ENCODE measurements around the gene CEMIP. TPM values are rescaled to one million over a fixed set of nuclear protein-coding genes. Genes with fewer than 3 reads are reported as not detected.
"Not testable (repeated sequence)": the region's sequence is repeated elsewhere in the genome, so short reads cannot be mapped to it uniquely, and the experiment has no call there.

The CEMIP gene
- total RNA-seq, 2 donors from 2014 or later, result 1.6 TPM; not detected in 1

GRCh38 chr15:80958818-80959495 is 179.8 kb downstream of the CEMIP start:
- H3K9me3 ChIP-seq, result no peaks in the 10 kb centered on the region
- H3K4me3 ChIP-seq, result no peak overlapping the region
- H3K4me1 ChIP-seq, result no peaks in the 10 kb centered on the region
- H3K27me3 ChIP-seq, result no peaks in the 10 kb centered on the region
- no peaks in the 10 kb centered on the region for H3K36me3 ChIP-seq (replicated peaks in 1 of 2; ENCODE audit: insufficient read depth in 1 of 2, low read depth in 2 of 2)
- DNase-seq (no peak), ATAC-seq (no peak)
- no peak overlapping the region for H3K27ac ChIP-seq
- 94 to 97% methylated on average over 8 to 9 of the region's 9 CpGs for WGBS, 2 donors
- intact Hi-C loops (cut with DNase I), result no loop called here
- no peak for TF ChIP-seq CTCF (IDR thresholded peaks at IDR 0.05)
- TF ChIP-seq POLR2A (IDR thresholded peaks at IDR 0.05), result no peak

- not testable (repeated sequence) for H3K27me3 ChIP-seq; DNase-seq; H3K4me1 ChIP-seq; H3K27ac ChIP-seq; H3K36me3 ChIP-seq (replicated peaks in 1 of 2; ENCODE audit: insufficient read depth in 1 of 2, low read depth in 2 of 2); H3K9me3 ChIP-seq; H3K4me3 ChIP-seq; ATAC-seq
- intact Hi-C loops (cut with DNase I), result loop anchor here (5.0 kb wide), 1 partner anchor 508 kb away; no protein-coding TSS in a partner anchor
Measured at GRCh38 chr15:80965454-80965853, 186.3 kb downstream of the CEMIP start.

GRCh38 chr15:80966431-80967197 is 187.4 kb downstream of the CEMIP start:
- H3K9me3 ChIP-seq, result no peaks in the 10 kb centered on the region
- peaks cover 0 to 2% of the 10 kb centered on the region in 2 donors for H3K36me3 ChIP-seq (replicated peaks in 1 of 2; ENCODE audit: insufficient read depth in 1 of 2, low read depth in 2 of 2)
- H3K4me1 ChIP-seq, result no peaks in the 10 kb centered on the region
- DNase-seq (peak in 1 of 4 donors; percentile 6), ATAC-seq (no peak)
- WGBS, 2 donors, result 92 to 93% methylated on average over 5 to 8 of the region's 8 CpGs
- intact Hi-C loops (cut with DNase I), result loop anchor here (5.0 kb wide), 1 partner anchor 509 kb away; no protein-coding TSS in a partner anchor
- no peak overlapping the region for H3K27ac ChIP-seq
- TF ChIP-seq CTCF (IDR thresholded peaks at IDR 0.05) (no peak), POLR2A (IDR thresholded peaks at IDR 0.05) (no peak)
- no peaks in the 10 kb centered on the region for H3K27me3 ChIP-seq
- H3K4me3 ChIP-seq, result no peak overlapping the region

- no peaks in the 10 kb centered on the region for H3K9me3 ChIP-seq
- H3K27me3 ChIP-seq, result no peaks in the 10 kb centered on the region
- DNase-seq (peak in 1 of 4 donors; percentile 5), ATAC-seq (no peak)
- 74 to 86% methylated on average over 2 to 3 of the region's 3 CpGs for WGBS, 2 donors
- H3K4me3 ChIP-seq, result no peak overlapping the region
- H3K27ac ChIP-seq, result no peak overlapping the region
- intact Hi-C loops (cut with DNase I), result loop anchor here (5.0 kb wide), 1 partner anchor 510 kb away; no protein-coding TSS in a partner anchor
- no peaks in the 10 kb centered on the region for H3K4me1 ChIP-seq
- peaks cover 0 to 2% of the 10 kb centered on the region in 2 donors for H3K36me3 ChIP-seq (replicated peaks in 1 of 2; ENCODE audit: insufficient read depth in 1 of 2, low read depth in 2 of 2)
- TF ChIP-seq CTCF (IDR thresholded peaks at IDR 0.05) (no peak), POLR2A (IDR thresholded peaks at IDR 0.05) (no peak)
Measured at GRCh38 chr15:80967451-80967850, 188.3 kb downstream of the CEMIP start.

GRCh38 chr15:80967991-80968510 is 188.9 kb downstream of the CEMIP start:
- 90 to 92% methylated on average over 2 to 4 of the region's 4 CpGs for WGBS, 2 donors
- H3K36me3 ChIP-seq (replicated peaks in 1 of 2; ENCODE audit: insufficient read depth in 1 of 2, low read depth in 2 of 2), result peaks cover 0 to 2% of the 10 kb centered on the region in 2 donors
- no peak for ATAC-seq
- H3K4me3 ChIP-seq, result no peak overlapping the region
- no peaks in the 10 kb centered on the region for H3K27me3 ChIP-seq
- intact Hi-C loops (cut with DNase I), result loop anchor here (5.0 kb wide), 1 partner anchor 511 kb away; no protein-coding TSS in a partner anchor
- TF ChIP-seq POLR2A (IDR thresholded peaks at IDR 0.05) (no peak), CTCF (IDR thresholded peaks at IDR 0.05) (no peak)
- no peaks in the 10 kb centered on the region for H3K9me3 ChIP-seq
- DNase-seq, result no peak
- H3K4me1 ChIP-seq, result no peaks in the 10 kb centered on the region
- H3K27ac ChIP-seq, result no peak overlapping the region
